DLD1 (cell line): ENCODE data around the gene SSNA1.

Experiments
- in situ Hi-C: cut with HindIII; loops from 2 replicates; pipeline ENCODE4 v1.10.0; 2017; ENCODE audit warnings: low sequenced_read_pairs

SSNA1 gene

GRCh38 chr9:137217276-137218211 lies 29.1 kb downstream of the SSNA1 start:
- in situ Hi-C loops: no loop called here

DNA sequence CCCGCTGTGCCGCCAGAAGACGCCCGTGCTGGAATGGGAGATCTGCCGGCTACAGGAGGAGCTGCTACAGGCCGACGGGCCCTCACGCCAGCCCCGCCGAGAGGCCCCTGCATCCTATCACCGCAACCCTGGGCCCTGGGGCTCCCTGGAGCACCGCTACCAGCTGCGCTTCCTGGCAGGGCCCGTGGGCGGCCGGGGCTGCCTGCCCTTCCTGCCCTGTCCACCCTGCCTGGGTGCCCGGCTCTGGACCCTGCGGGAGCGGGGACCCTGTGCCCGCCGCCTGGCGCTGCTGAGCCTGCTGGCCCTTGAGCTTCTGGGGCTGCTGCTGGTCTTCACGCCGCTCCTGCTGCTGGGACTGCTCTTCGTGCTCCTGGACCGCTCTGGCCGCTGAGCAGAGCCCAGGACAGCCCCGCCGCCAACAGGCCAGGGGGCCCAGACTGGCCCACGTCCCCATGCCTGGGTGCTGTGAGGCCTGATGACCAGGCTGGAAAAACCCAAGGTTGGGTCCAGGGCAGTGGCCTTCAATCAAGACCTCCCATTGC lies 29.8 kb downstream of the SSNA1 start:
- in situ Hi-C loops: no loop called here

- in situ Hi-C loops: no loop called here
Measured at GRCh38 chr9:137218754-137219271, 30.3 kb downstream of the SSNA1 start.

GRCh38 chr9:137219757-137220316 lies 31.4 kb downstream of the SSNA1 start:
- in situ Hi-C loops: no loop called here

DNA sequence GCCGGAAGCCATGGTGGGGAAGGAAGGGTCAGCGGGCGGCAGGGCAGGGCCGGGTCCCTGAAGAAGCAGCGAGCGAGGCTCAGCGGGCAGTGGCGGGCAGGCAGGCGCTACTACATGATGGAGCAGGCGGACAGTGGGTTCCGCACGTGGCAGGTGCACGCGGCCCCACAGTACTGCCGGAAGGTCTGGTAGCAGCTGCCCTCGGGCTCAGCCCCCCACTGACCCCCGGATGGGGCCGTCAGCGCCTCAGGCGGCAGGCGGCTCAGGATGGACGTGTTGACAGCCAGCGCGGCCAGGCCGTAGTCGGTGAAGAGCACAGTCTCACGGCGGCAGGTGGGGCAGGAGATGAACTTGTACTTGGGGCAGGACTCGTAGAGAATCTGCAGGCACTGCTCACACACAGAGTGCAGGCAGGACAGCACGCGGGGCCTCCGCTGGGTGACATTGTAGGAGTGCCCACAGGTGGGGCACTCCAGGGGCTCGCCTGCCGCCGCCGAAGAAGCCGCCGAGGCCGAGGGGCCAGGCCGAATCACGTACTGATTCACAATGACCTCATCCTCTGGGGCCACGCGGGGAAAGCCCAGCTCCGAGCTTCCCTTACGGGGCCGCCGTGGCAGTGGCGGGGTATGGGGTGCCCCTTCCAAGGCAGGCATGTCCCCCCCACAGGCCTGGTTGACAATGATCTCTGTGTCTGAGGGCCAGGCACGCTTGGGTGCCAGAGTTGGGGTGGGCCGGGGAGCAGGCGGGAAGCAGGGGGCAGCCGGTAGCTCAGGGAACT lies 32.0 kb downstream of the SSNA1 start:
- in situ Hi-C loops: no loop called here

- in situ Hi-C loops: no loop called here
Measured at GRCh38 chr9:137221095-137221505, 32.6 kb downstream of the SSNA1 start.

DNA sequence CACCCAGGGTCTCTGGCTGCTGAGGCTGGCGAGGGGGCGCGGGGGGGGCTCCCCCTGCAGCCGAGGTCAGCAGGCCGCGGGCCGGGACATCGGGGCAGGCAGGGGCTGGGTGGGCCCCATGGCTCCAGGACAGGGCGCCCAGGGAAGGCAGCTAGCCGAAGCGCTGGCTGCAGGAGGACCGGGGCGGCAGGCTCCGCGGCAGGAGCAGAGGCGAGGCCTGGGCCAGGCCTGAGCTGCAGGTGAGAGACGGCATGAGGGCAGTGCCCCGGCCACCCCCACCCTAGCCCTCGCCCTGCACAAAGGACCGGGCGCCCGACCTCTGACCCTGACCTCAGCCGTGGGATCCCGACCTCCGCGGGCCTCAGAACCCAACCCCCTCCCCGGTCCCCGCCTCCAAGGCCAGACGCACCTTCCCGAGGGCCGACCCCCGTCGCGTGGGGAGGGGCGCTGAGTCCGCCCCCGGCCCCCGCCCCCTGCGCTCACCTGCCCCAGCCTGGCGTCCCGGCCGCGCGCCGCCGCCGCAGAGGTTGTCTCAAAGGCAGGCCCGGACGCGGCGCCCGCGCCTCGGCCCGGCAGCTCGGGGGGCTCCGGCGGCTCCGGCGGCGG lies 33.1 kb downstream of the SSNA1 start:
- in situ Hi-C loops: no loop called here

GRCh38 chr9:137222190-137223077 lies 34.0 kb downstream of the SSNA1 start, which contains the start of gene RNF208:
Gene RNF208 (minus strand): TSS chr9:137222240. CDS start chr9:137221212, 1,028 bp downstream.
- in situ Hi-C loops: no loop called here

DNA sequence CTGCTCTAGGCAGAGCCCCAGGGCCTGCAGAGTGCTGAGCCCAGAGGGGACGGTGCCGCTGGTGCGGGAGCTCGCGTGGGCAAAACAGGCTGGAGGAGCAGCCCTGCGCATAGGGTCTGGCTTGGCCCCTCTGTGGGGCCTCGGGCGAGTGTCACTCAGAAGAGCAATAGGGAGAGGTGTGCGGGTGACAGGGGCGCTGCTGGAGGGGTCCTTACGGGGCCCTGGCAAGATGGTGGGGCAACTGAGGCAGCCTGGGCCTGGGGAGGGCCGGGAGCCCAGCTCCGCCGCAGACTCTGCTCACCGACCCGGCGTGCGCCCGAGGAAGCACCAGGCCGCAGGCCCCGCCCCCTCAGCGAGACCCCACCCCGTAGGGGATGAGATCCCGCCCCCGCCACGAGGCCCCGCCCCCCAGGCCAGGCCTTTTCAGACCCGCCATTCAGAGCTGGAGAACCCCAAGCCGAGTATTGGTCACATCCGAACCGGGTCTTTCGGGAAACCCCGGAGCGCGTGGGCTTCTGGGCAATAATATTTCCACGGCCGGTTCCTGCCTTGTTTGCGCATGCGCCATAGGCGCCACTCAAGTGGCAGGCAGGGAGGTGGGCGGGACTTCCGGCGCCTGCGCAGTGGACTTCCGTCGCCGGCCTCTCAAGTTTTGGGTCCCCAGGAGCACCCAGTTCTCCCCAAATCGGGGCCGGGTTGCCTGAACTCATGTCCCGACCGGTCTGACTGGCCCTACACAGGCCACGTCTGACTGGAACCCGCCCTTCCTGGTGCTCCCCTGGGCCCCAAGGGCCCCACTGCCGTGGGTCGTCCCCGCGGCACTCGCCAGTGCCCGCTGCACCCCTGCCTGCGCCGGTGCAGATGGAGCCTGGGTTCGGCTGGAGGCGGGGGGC lies 34.8 kb downstream of the SSNA1 start:
- in situ Hi-C loops: no loop called here

DNA sequence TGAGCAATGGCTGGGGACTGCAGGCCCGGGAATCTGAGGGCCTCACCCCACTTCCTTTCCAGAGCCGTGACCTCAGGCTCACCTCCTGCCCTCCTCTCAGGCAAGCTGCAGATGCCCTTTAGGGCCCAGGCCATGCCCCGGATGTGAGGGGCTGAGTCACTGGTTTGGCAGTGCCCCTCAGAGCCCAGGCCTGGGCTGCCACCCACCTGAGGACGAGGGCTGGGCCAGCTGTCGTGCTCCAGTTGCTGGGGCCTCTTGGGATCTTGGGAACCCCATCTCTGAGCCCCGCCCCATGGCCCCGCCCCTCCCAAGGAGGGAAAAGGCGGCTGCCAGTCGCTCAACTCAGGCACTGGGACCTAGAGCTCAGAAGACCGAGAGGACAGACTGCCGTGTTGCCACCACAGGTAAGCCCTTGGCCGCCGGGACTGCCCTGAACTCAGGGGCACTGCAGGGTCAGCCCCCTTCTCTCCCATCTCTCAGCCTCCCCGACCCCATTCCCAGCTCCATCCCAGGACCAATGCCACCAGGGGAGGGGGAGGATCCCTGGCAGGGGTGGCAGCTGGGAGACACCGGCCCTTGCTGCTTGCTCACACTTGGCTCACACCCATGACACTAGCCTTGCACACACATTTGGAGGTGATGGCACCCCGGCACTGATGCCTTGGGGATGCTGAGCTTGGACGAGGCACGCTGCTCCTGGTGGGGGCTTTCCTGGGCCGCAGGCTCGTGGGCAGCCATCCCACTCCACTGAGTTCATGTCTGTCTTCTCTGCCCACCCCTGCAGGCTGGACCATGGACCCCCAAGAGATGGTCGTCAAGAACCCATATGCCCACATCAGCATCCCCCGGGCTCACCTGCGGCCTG lies 36.6 kb downstream of the SSNA1 start, which contains the start of gene CYSRT1:
Gene CYSRT1 (plus strand): TSS at position 345 of the 865 bp plus-strand sequence. CDS start 448 bp downstream, at position 793.
- in situ Hi-C loops: no loop called here

- in situ Hi-C loops: no loop called here
Measured at GRCh38 chr9:137225699-137226331, 37.3 kb downstream of the SSNA1 start.

DNA sequence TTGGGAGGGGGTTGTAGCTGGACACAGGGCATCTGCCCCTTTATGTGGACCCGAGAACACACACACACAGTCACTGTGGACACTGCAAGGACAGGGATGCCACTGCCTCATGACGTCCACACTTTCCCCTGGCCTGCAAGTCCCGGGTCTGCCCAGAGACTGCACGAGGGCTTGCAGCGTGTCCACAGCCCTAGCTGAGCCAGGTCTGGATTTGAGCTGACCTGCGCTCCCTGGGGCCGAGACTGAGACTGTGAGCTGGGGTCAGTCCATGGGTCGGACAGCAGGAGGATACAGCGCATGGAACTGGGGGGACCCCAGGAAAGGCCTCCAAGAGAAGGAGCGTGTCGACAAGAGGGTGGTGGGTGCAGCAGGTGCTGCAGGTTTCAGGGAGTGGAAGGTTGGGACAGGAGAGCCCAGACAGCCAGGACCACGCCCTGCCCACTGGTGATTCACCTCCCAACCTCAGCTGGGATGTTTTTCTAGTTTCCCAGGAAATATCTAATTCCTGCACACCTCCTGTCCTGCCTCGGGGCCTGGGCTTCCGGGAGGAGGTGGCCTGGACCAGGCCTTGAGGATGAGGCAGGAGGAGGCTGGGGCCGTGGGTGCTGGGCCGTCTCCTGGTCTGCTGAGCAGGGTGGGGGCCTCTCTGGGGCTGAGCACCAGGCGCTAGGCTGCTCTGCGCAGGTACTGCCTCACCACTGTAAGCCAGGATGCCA lies 38.0 kb downstream of the SSNA1 start:
- in situ Hi-C loops: no loop called here

DNA sequence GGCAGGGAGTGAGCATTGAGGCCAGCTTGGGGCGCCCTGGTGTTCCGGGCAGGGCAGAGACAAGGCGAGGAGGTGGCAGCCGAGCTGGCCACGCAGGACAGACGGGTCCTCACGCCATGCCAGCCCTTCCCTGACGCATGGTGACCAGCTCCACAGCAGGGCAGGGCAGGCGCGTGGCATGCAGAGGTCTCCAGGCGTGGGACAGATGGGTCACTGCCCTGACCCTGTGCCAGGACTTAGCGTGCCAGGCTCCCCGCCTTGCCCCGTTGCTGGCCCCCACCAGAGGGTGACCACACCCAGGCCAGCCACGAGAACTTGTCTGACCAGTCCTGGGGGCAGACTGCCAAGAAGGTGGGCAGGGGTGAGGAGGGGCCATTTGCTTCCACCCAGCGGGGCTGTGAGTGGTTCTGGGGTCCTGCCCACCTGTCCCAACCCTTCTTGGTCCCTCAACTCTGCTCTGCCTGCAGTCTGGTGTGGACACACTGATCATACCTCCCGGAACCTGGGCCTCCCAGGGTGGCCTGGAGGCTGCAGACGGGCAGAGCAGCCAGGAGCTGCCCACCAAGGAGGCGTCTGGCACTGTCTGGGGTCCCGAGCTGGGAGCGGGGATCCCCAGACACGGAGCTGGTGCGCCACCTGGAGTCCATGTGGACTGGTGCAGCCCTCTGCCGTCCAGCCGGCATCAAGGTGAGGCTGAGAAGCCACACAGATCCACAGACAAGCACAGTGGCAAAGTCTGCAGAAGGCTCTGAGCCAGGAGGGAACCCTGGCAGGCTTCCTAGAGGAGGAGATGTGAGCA lies 38.8 kb downstream of the SSNA1 start, which contains the start of gene RNF224:
Gene RNF224 (plus strand): TSS at position 449 of the 799 bp plus-strand sequence. CDS start 834 bp downstream, outside the sequence.
- in situ Hi-C loops: no loop called here

DNA sequence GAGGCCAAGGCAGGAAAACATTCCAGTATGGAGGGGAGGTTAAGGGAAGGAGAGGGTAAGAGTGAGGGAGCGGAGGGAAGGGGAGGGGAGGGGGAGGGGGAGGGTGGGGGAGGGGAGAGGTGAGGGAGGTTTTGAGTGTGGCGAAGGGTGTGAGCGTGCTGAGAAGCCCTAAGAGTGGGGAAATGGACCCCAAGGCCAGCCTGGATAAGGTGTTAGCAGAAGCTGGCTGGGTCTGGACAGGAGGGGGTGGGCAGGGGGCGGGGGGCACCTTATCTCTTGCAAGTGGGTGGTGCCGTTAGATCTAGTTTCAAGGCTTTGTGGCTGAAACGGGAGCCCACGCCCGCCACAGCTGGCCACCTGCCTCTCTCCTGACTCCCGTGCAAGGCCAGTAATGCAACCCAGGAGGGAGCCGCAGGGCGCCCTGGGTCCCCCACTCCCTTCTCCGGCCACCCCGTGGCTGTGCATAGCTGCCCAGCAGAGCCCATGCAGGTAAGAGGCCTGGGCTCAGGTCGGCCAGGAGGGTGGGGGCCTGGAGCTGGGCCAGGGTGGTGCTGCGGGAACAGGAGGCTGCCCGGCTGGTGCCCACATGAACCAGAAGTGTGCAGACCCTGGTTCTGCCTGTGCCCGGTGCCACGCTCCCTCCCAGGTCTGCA lies 39.5 kb downstream of the SSNA1 start:
- in situ Hi-C loops: no loop called here

- in situ Hi-C loops: no loop called here
Measured at GRCh38 chr9:137228506-137228967, 40.1 kb downstream of the SSNA1 start.
